GM18505 (cell line): ENCODE data around the gene PEPD.

Source experiments
- ATAC-seq: cut with Tn5 transposase; IDR thresholded peaks from one replicate; pipeline ENCODE4 v1.9.1; 2021; ENCODE audit not compliant: unreplicated experiment
- POLR2A ChIP-seq: IDR thresholded peaks from 4 replicates; pipeline ENCODE4 v1.6.1; 2011; ENCODE audit warnings: borderline replicate concordance; ENCODE audit not compliant: insufficient read depth, insufficient read length; ENCODE audit errors: extremely low read depth

The PEPD gene

DNA sequence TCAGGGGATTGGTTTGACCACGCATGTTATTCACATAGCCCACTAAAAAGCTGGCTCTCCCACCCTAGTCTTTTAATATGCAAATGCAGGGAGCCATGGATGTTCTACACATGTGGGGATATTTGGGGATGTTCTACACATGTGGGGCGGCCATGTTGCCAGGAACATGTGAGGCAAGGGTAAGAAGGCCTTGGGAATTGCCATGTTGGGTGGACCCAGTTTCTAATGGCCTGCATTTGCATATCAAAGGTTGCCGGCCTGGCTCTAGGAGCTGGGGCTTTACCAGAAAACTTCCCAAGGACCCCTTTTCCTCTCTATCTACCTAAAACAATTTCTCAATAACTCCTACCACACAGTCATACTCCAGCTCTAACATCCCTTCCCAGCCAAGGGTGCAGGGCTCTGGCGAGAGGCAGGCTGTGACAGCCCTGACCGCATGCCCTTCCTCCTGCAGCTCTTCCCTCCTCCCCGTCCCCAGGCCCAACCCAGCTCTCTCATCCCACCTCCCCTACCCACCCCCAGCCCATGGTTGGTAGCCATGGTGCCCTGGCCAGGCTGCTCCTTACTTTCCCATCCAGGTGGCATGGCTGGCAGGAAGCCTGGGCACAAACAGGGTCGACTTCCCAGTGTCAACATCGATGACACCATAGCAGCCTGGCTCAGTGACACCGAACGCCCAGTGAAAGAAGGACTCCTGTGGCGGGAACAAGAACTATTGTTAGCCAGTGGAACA is 11.0 kb downstream of the PEPD start:
- no peak for ATAC-seq
- no peak for TF ChIP-seq POLR2A

DNA sequence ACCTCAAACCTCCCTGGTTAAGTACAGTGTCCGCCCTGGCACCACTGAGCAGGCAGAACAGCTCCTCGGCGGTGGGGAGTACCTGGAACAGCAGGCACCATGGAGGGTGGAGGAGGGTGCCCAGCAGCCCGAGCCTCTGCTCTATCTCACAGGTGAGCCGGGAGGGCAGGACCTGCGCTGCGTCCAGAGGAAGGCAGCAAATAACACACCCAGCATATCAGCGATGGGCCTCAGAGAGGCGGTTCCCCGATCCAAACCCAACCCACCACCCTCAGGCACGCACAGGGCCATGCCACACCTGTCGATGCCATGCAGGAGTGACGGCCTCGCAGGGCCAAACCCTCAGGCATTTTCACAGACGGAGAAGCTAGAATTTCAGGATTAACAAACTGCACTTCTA is 11.8 kb downstream of the PEPD start:
- TF ChIP-seq POLR2A = no peak
- ATAC-seq = no peak

DNA sequence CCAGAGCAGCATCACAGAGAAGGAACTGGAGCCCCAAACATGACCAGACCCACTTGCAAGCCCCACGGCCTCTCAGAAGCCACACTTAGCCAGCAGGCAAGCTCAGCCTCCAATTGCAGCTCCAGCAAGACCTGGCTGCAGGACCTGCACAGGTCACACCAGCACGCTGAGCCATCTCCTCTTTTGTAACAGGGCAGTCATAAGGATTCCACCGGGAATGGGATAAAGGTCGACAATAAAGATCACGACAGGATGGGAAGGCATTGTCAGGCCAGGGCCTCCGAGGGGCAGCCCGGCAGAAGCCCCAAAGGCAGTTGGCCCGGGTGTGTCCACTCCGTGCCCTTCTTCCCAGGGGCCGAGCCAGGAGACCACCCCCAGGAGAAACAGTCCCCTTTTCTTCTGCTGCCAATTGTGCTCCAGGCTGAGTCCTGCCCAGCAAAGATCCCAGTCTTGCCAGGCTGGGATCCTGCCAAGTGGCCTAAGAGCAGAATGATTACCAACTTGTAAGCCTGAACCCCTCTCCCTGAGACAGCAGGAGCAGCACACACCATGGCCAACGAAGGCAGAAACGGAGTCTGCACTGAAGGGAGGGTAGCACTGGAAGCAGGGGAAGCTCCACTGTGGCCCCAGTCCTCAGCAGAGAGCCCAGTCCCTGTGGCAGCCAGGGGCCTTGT is 12.5 kb downstream of the PEPD start:
- TF ChIP-seq POLR2A = no peak
- no peak for ATAC-seq

DNA sequence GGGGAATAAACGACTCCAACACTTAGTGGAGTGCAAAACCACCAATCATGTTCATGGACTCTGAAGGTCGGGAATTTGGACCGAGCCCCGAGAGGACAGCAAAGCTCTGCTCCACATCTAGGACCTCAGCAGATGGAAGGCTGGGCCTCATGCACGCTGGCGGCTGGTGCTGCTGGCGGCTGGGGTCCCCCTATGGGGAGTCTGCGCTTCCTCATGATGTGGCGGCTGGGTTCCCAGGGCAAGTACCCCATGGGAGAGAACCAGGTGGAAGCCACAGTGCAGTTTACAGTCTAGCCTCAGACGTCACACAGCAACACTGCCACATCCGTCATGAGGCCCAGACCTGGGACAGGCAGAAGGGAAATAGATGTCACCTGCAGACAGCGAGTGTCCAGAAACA is 13.2 kb downstream of the PEPD start:
- no peak for TF ChIP-seq POLR2A
- no peak for ATAC-seq

DNA sequence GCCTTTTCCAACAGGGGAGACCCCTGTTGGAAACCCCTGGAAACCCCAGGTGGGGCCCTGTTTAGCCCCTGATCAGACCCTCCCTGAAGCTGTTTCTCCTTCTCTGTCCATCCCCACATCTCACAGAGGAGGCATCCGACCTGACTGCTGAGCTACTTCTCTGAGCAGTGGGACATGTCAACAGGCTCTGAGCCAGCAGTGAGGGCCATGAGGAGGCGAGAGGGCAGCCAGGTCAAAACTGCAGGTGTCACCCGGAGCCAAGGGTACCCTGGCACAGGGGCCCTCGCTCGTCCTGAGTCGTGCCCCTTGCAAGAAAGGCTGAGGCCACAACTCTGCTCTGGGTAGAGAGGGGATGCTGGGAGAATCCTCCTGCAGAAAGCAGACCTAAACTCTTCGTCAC is 13.6 kb downstream of the PEPD start:
- ATAC-seq = no peak
- no peak for TF ChIP-seq POLR2A

DNA sequence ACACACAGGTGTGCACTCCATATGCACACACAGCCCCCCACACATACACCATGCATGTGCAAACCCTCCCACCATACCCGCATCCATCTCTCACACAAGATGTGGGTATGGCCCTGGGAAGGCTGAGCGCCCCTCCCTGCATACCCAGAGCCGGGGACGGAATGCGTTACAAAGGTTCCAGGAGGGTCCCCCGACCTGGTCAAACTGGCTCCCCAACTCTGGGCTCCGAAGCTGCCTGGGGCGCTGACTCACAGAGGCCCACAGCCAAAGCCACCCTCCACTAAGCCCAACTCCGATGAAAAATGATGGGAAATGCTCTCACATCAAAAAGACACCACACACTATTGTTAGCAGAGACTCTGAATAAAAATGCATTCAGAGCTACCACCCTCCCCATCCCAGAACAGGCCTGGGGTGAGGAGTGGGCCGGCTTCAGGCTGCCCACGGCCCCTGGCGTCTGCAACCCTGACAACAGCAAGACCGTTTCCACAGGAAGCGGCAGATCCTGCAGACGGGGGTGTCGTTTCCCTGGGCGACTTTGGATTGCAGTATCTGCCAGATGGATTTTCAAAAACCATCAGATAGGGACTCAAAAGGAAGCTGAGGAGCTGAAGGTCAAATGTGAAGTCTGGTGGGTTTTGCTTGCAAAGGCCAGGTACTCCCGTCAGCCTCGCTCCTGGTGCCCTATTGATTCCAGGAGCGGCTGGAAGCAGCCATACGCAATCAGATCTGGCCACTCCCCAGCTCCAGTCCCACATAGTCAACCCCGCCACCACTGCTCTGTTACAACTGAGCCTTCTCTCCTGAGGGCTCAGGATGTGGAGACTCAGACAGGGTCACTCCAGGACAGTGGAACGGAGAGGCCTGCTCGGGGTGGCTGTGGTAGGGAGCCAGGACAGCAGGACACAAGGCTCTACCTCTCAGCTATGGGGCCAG is 14.3 kb downstream of the PEPD start:
- ATAC-seq = no peak
- TF ChIP-seq POLR2A = no peak

DNA sequence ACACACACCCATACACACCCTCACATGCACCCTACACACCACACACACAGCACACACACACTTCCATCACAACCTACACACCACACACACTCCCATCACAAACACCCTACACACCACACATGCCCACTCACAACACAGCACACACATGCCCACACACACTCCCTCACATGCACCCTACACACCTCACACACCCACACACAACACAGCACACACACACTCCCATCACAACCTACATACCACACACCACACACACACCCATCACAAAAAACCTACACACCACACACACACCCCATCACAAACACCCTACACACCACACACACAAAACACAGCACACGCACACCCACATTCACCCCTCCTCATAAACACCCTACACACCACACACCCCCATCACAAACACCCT is 15.1 kb downstream of the PEPD start:
- ATAC-seq = no peak
- TF ChIP-seq POLR2A = no peak

DNA sequence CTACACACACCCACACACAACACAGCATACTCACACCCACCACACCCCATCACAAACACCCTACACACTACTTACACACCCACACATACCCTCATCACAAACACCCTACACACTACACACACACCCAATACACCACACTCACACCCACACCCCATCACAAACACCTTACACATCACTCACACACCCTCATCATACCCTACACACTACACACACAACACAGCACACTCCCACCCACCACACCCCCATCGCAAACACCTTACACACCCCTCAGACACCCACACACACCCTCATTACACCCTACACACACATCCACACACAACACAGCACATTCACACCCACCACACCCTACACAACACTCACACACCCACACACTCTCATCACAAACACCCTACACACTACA is 15.8 kb downstream of the PEPD start:
- TF ChIP-seq POLR2A = no peak
- no peak for ATAC-seq

DNA sequence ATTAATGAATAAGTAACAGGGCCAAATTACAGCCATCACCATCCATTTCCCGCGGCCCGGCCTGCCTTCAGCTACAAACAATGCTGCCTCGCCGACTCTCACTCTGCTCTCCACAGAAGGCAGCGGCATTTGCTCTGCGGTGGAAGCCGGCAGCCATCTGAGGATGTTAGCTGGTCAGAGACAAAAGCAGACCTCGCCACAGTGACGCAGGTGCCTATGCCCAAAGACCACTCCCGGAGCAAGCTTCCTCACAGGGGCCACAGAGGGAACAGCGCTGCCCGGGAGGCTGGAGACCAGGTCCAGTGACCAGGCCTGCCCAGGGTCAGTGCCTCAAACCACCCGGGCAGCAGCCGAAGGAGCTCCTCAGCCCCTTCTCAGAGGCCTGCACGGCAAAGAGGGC is 16.4 kb downstream of the PEPD start:
- no peak for ATAC-seq
- no peak for TF ChIP-seq POLR2A

DNA sequence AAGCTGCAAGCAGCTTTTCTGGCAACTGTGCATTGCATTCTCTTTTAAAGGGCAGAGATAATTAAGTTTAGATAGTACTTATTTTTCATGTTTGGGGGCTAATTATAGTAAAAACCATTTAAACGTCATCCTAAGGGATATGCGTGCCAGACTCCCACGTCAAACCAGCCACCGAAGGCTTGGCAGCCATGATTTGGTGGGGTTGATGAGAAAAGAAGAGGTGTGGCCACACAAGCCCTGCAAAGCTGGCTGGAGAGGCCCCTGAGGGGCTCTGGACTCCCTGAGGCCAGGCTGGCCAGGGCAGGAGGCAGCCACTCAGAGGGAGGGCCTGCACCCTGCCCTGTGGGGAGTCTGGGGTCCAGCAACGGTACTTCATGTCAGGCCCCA is 17.5 kb downstream of the PEPD start:
- ATAC-seq = no peak

DNA sequence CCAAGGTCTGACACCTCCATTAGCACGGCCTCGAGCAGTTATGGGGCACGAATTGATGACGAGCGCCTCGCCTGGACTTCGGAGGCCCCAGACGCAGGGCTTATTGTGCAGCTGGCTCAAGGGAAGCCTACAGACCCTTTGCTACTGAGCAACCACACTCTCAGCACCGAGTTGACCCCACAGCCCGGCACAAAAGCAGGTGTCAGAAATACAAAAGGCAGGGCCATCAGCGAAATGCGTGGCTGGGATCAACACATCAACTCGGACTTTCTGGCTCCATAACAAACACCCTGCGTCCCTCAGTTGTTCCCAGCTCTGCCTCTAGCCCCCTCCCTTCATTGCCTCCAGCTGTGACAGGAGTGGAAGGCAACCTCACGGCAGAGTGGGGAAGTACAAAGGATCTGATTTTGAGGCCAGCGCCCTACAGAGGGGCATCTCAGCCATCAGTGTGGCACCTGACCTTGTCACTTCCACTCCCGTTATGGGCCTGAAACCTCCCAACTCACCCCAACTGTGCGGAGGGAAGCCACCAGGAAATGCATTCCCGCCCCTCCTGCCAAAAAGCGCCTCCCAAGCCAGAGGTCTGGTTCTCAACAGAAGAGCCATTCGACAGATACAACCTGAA is 18.0 kb downstream of the PEPD start:
- TF ChIP-seq POLR2A = no peak
- ATAC-seq = no peak

More for the DNA sequence above, 17.5 kb downstream of the PEPD start:
- TF ChIP-seq POLR2A = no peak

DNA sequence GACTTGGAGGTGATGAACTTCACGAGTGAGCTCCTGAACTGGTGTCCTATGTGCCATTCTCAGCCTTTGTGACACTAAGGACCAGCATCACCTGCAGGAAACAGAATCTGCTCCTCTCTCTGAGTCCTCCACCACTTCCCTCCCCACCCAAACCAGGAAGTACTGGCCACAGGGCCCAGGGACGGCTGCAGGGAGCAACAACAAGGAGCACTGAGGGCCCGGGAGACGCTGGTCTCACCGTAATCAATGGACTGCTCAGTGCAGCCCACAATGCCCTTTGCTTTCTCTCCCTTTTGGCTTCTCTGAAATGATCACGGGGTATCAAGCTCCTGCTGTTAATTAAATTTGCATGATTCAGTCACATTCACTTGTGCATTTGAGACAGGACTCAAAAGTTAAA is 18.6 kb downstream of the PEPD start:
- no peak for TF ChIP-seq POLR2A
- no peak for ATAC-seq

DNA sequence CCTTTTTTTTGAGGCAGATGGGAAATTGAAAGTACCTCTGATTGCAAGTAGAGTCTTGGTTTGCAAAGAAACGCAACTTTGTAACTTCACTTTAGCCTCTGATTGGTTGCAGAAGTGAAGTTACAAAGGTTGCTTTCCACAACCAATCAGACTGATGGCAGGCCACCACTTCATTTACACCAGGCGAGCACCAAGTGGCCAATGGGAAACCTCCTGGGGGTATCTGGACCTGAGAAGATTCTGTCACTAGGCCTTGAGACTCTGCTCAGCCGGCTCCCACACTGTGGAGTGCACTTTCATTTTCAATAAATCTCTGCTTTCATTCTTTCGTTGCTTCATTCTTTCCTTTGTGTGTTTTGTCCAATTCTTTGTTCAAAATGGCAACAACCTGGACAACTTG is 19.1 kb downstream of the PEPD start:
- no peak for TF ChIP-seq POLR2A

DNA sequence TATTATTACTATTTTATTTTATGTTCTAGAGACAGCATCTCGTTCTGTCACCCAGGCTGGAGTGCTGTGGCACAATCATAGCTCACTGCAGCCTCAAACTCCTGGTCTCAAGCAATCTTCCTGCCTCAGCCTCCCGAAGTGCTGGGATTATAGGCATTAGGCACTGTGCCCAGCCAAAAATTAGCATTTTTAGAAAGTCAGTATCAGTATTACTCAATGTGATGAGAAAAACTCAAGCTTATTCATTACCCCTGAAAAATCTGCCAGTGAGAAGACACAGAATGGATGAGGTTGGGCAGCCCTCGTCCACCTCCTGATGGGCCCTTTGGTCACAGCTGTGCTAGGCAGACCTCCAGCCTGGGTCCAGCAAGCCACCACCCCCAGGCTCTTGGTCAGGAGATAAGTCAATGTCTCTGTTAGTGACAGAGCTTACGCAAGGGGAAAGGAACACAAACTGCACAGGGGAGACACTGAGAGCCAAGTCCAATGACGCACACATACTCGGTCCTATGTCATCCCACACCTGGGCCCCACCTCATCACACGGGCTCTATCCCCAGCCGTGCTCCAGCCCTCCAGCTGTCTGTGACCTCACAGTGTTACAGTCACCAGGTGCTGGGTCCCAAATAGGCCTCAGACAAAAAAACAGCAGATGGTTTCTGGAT is 19.8 kb downstream of the PEPD start:
- no peak for TF ChIP-seq POLR2A
- no peak for ATAC-seq

More for the DNA sequence above, 19.1 kb downstream of the PEPD start:
- ATAC-seq = no peak

DNA sequence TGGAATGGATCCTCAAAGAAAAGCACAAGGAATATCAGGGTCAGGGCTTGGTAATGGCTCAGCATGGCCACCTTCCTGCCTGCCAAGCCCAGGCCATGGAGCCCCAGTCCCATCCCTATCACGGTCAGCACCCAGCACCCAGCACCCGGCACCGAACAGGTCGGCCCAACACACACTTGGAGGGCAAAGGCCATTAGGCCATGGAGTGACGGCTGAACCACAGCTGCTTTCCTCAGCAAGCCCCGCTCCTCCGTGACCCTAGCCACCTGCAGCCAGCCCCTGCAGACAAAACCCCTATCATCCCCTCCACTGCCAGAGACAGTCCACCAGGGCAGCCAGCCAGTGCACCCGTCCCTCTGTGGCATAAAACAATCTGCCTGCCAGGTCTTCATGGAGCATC is 20.6 kb downstream of the PEPD start:
- no peak for ATAC-seq
- no peak for TF ChIP-seq POLR2A
